HepG2 (cell line): ENCODE results near the gene ZBTB21. TPM values are rescaled to one million over a fixed set of nuclear protein-coding genes. Genes with fewer than 3 reads are reported as not detected.
A peak's percentile ranks its signal among the peaks of the same experiment; 100 is the strongest.

Source experiments
- HOXA5 ChIP-seq: sonication (generic); formaldehyde crosslinking; IDR thresholded peaks from 2 replicates; pipeline ENCODE4 v1.4.0; 2020; ENCODE audit warnings: missing genetic modification reagents
- NR3C1 ChIP-seq: sonication (generic); formaldehyde crosslinking; IDR thresholded peaks from 2 replicates; pipeline ENCODE4 v1.4.0; 2020; ENCODE audit warnings: missing genetic modification reagents
- U2AF1 ChIP-seq: fragments of 200-400 bp; formaldehyde crosslinking; optimal IDR thresholded peaks from 2 replicates; pipeline ENCODE3; 2017; ENCODE audit warnings: mild to moderate bottlenecking, low read depth, low read length
- ZNF501 ChIP-seq: sonication (generic); formaldehyde crosslinking; IDR thresholded peaks from 2 replicates; pipeline ENCODE4 v1.5.1; 2020; ENCODE audit warnings: mild to moderate bottlenecking, moderate library complexity, missing genetic modification reagents
- ZNF878 ChIP-seq: sonication (generic); formaldehyde crosslinking; IDR thresholded peaks from 2 replicates; pipeline ENCODE4 v1.8.1; 2023; ENCODE audit warnings: mild to moderate bottlenecking, missing genetic modification reagents, moderate library complexity
- polyA plus RNA-seq, 8 experiments: library from polyadenylated mRNA; depleted of rRNA in 3 of 8; stranded (reverse) in 7 of 8; unstranded in 1 of 8; fragments of >200 nt; fragmentation: Illumina TruSeq in 4 of 8; extraction: Trizol in 4 of 8; gene quantifications; 2 replicates each; pipeline versions ENCODE4 v1.2.1 to v1.2.3, GENCODE V29; 2011 to 2016; ENCODE audit warnings: low read depth in 4 of 8, missing spikeins in 1 of 8, mixed read lengths in 1 of 8; ENCODE audit not compliant: insufficient read depth in 1 of 8
- total RNA-seq, 5 experiments: library from RNA; depleted of rRNA; stranded (reverse); fragments of >200 nt; fragmentation: Illumina TruSeq; extraction: Trizol; gene quantifications; 2 replicates each; pipeline ENCODE4 v1.2.3, GENCODE V29; 2016; ENCODE audit warnings: low read depth in 1 of 5
- TF ChIP-seq, protein P1 (sequence below): sonication (generic); formaldehyde crosslinking; IDR thresholded peaks from 2 replicates; pipeline ENCODE4 v1.8.0; 2023; ENCODE audit warnings: mild to moderate bottlenecking, missing genetic modification reagents
- TF ChIP-seq, protein P2 (sequence below): IDR thresholded peaks from 2 replicates; pipeline ENCODE4 v1.6.1; 2016; ENCODE audit warnings: missing genetic modification reagents, missing compliant biosample characterization
- TF ChIP-seq, protein P3 (sequence below): IDR thresholded peaks from 2 replicates; pipeline ENCODE4 v1.6.1; 2016; ENCODE audit warnings: missing compliant biosample characterization, missing genetic modification reagents, borderline replicate concordance

The ZBTB21 gene
- total and polyA plus RNA-seq, 2 of the 13 experiments (the other 11 are each of a cell fraction or from before 2014, with no cell fraction given): 4.5 to 6.1 TPM

GRCh38 chr21:41952568-41953248 lies 57.5 kb downstream of the ZBTB21 start (continued):
- TF ChIP-seq, protein P1, sequence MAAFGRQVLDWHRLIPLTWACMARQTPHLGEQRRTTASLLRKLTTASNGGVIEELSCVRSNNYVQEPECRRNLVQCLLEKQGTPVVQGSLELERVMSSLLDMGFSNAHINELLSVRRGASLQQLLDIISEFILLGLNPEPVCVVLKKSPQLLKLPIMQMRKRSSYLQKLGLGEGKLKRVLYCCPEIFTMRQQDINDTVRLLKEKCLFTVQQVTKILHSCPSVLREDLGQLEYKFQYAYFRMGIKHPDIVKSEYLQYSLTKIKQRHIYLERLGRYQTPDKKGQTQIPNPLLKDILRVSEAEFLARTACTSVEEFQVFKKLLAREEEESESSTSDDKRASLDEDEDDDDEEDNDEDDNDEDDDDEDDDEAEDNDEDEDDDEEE (CRISPR knock-in tag): 0 out of 2 replicates have a peak, but pooled peaks have one; percentile 13
- TF ChIP-seq, protein P2, sequence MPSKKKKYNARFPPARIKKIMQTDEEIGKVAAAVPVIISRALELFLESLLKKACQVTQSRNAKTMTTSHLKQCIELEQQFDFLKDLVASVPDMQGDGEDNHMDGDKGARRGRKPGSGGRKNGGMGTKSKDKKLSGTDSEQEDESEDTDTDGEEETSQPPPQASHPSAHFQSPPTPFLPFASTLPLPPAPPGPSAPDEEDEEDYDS (CRISPR knock-in tag): no peak
- TF ChIP-seq, protein P3, sequence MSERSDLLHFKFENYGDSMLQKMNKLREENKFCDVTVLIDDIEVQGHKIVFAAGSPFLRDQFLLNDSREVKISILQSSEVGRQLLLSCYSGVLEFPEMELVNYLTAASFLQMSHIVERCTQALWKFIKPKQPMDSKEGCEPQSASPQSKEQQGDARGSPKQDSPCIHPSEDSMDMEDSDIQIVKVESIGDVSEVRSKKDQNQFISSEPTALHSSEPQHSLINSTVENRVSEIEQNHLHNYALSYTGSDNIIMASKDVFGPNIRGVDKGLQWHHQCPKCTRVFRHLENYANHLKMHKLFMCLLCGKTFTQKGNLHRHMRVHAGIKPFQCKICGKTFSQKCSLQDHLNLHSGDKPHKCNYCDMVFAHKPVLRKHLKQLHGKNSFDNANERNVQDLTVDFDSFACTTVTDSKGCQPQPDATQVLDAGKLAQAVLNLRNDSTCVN (CRISPR knock-in tag): 0 out of 2 replicates have a peak, but pooled peaks have one; percentile 23
- TF ChIP-seq U2AF1: peak; percentile 26
- TF ChIP-seq ZNF878 (CRISPR knock-in tag): no peak
- TF ChIP-seq HOXA5 (CRISPR knock-in tag): no peak
- no peak for TF ChIP-seq NR3C1 (CRISPR knock-in tag)
- TF ChIP-seq ZNF501 (CRISPR knock-in tag): no peak
